Effector memory CD8-positive, alpha-beta T cell (primary cell): ENCODE results near the gene CCDC198.

Experiments used
- ATAC-seq: fragments of 150-1000 bp; cut with Tn5 transposase; replicated peaks from 2 replicates; pipeline ENCODE4 v1.10.0; 2021; ENCODE audit warnings: mild to moderate bottlenecking, moderate library complexity
- DNase-seq, 3 experiments: peaks; one replicate each; pipeline ENCODE4 v3.0.0; 2021
- H3K27ac Mint-ChIP-seq, 2 donors: one replicate each; pipeline ENCODE4 v1.8.0; 2022; ENCODE audit warnings: mild to moderate bottlenecking in 2 of 2, mixed read lengths in 2 of 2, moderate library complexity in 2 of 2
- H3K27me3 Mint-ChIP-seq, 2 donors: one replicate each; pipeline ENCODE4 v1.8.0; 2022; ENCODE audit warnings: mixed read lengths in 2 of 2
- H3K36me3 Mint-ChIP-seq: one replicate; pipeline ENCODE4 v1.8.0; 2022; ENCODE audit warnings: mild to moderate bottlenecking, moderate library complexity, mixed read lengths; ENCODE audit not compliant: insufficient read depth
- H3K4me1 Mint-ChIP-seq, 2 donors: one replicate each; pipeline ENCODE4 v1.8.0; 2022; ENCODE audit warnings: low read depth in 2 of 2, mixed read lengths in 2 of 2
- H3K4me3 Mint-ChIP-seq, 2 donors: one replicate each; pipeline ENCODE4 v1.8.0; 2022; ENCODE audit warnings: mild to moderate bottlenecking in 2 of 2, mixed read lengths in 2 of 2, moderate library complexity in 2 of 2
- H3K9me3 Mint-ChIP-seq, 2 donors: one replicate each; pipeline ENCODE4 v1.8.0; 2022; ENCODE audit warnings: mixed read lengths in 2 of 2
- total RNA-seq, 9 experiments: gene quantifications; one replicate each; lab custom pipeline; 2026; lab: John Stamatoyannopoulos, UW

CCDC198 gene, protein sequence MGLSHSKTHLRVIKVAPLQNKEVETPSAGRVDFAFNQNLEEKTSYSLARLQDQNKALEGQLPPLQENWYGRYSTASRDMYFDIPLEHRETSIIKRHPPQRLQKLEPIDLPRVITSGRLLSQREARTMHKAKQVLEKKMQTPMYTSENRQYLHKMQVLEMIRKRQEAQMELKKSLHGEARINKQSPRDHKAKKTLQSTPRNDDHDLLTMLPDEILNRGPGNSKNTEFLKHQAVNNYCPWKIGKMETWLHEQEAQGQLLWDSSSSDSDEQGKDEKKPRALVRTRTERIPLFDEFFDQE
- total RNA-seq: 0 to 0.11 (median 0) reads per million in 9 experiments

DNA sequence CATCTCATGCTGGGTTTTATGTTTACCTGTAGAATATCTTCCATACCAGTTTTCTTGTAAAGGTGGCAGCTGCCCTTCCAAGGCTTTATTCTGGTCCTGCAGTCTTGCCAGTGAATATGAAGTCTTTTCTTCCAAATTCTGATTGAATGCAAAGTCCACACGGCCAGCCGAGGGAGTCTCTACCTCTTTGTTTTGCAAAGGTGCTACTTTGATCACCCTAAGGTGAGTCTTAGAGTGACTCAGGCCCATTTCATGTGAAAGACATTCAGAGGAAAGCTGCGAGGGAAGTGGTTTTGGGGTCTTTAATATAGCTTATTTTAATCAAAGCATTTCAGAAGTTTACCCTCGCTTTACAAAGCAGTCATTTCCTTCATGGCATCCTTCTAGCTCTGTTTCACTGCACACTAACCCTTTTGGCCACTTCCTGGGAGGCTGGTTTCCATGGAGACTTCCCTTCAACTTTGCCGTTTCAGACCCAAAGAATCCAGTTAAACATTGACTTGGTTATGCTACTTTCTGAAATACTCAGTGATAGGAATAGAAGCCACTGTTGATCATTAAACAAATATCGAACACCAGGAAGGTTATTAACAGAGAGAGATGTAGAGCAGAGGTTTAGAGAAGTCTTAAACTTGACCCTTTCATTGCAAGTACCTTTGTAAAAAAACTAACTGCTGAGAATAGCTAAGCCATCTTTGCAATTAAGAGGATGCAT lies at the start of gene CCDC198:
Gene CCDC198, minus strand, starts transcription at position 391 of the 715 bp plus-strand sequence. Its CDS starts 142 bp downstream, at position 249.
- no peak for ATAC-seq
- DNase-seq: no peak
- Mint-ChIP-seq H3K27me3 (no peaks in the 10 kb centered on the region), H3K4me1 (no peaks in the 10 kb centered on the region), H3K9me3 (peaks cover 0 to 2% of the 10 kb centered on the region in 2 donors), H3K4me3 (no peak within 1 kb of the TSS), H3K36me3 (no peaks in the 10 kb centered on the region), H3K27ac (no peak within 1 kb of the TSS)

- ATAC-seq (no peak), DNase-seq (no peak)
- no peak overlapping the region for H3K4me3 Mint-ChIP-seq
- H3K36me3 Mint-ChIP-seq: no peaks in the 10 kb centered on the region
- peaks cover 2 to 14% of the 10 kb centered on the region in 2 donors for H3K9me3 Mint-ChIP-seq
- H3K4me1 Mint-ChIP-seq: no peaks in the 10 kb centered on the region
- H3K27ac Mint-ChIP-seq: no peak overlapping the region
- no peaks in the 10 kb centered on the region for H3K27me3 Mint-ChIP-seq
These were observed 39.6 kb upstream of the CCDC198 start for GRCh38 chr14:57533214-57533613.

DNA sequence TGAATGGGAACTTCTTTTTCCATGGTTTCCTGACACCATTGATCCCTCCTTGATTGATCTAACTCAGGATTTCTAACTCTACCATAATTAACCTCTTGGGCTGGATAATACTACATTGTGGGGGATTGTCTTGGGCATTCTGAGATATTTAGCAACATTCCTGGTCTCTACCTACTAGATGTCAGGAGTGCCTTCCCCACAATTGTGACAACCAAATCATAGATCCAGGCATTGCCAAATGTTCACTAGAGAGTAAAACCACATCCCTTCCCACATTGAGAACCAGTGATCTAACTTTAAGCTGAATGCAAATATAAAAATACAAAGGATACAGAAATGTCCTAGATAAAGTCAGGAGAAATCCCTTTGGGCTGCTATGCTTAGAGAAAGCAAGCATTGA lies 36.9 kb upstream of the CCDC198 start:
- peaks cover 5 to 8% of the 10 kb centered on the region in 2 donors for H3K9me3 Mint-ChIP-seq
- peaks cover 0 to 7% of the 10 kb centered on the region in 2 donors for H3K27me3 Mint-ChIP-seq
- DNase-seq (no peak), ATAC-seq (no peak)
- H3K4me1 Mint-ChIP-seq: no peaks in the 10 kb centered on the region
- no peak overlapping the region for H3K27ac Mint-ChIP-seq
- no peaks in the 10 kb centered on the region for H3K36me3 Mint-ChIP-seq
- no peak overlapping the region for H3K4me3 Mint-ChIP-seq

- Mint-ChIP-seq H3K4me1 (no peaks in the 10 kb centered on the region), H3K36me3 (no peaks in the 10 kb centered on the region), H3K4me3 (no peak overlapping the region), H3K27ac (no peak overlapping the region), H3K27me3 (peaks cover 0 to 7% of the 10 kb centered on the region in 2 donors), H3K9me3 (peaks cover 14 to 30% of the 10 kb centered on the region in 2 donors)
- no peak for ATAC-seq
- no peak for DNase-seq
These were observed 33.3 kb upstream of the CCDC198 start for GRCh38 chr14:57526942-57527341.

GRCh38 chr14:57519043-57519442 lies 25.4 kb upstream of the CCDC198 start:
- DNase-seq (no peak), ATAC-seq (no peak)
- H3K9me3 Mint-ChIP-seq: peaks cover 17 to 40% of the 10 kb centered on the region in 2 donors
- no peaks in the 10 kb centered on the region for H3K4me1 Mint-ChIP-seq
- H3K27me3 Mint-ChIP-seq: no peaks in the 10 kb centered on the region
- H3K36me3 Mint-ChIP-seq: no peaks in the 10 kb centered on the region
- H3K27ac Mint-ChIP-seq: no peak overlapping the region
- H3K4me3 Mint-ChIP-seq: no peak overlapping the region

DNA sequence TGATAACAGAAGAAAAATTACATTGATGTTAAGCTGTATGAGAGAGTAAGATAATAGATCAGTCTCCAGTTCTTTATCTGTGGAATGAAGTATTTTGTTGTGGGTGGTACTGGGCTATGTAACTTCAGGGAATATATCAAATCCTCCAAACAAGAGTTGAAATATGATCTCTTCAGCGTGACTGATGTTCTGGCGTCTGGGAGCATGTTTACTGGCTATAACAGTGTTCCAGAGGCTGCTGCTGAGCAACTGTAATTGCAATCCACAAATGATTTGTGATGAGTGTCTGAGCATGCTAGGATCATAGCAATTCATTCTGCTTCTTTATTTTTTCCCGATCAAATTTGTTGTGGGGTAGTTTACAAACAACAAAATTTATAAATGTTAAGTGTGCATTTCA lies 18.6 kb upstream of the CCDC198 start:
- Mint-ChIP-seq H3K27me3 (no peaks in the 10 kb centered on the region), H3K36me3 (no peaks in the 10 kb centered on the region), H3K4me3 (no peak overlapping the region), H3K27ac (no peak overlapping the region), H3K4me1 (no peaks in the 10 kb centered on the region), H3K9me3 (peaks cover 6 to 10% of the 10 kb centered on the region in 2 donors)
- DNase-seq (no peak), ATAC-seq (no peak)

DNA sequence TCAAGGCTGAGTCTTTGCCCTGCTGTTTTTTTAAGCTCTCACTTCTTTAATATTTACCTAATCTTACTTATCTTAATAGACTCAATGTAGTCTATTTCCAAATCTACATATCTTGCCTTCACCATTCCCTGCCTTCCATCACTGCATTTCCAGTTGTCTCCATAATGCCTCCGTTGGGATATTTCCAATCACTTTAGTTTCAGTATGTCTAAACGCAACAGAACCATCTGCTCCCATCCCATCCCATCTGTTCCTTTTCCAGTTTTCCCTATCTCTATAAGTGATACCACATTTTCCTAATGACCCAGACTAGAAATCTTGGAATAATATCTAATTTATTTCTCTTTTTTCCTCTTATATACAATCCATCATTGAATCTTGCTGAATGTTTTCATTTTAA lies 15.1 kb upstream of the CCDC198 start:
- no peaks in the 10 kb centered on the region for H3K27me3 Mint-ChIP-seq
- no peak overlapping the region for H3K4me3 Mint-ChIP-seq
- no peaks in the 10 kb centered on the region for H3K36me3 Mint-ChIP-seq
- ATAC-seq: no peak
- H3K27ac Mint-ChIP-seq: no peak overlapping the region
- no peaks in the 10 kb centered on the region for H3K4me1 Mint-ChIP-seq
- H3K9me3 Mint-ChIP-seq: peaks cover 0 to 1% of the 10 kb centered on the region in 2 donors
- DNase-seq: no peak

GRCh38 chr14:57502586-57503254 lies 9.1 kb upstream of the CCDC198 start:
- DNase-seq: no peak
- H3K36me3 Mint-ChIP-seq: no peaks in the 10 kb centered on the region
- H3K27ac Mint-ChIP-seq: no peak overlapping the region
- H3K4me1 Mint-ChIP-seq: no peaks in the 10 kb centered on the region
- H3K9me3 Mint-ChIP-seq: peaks cover 0 to 4% of the 10 kb centered on the region in 2 donors
- no peak overlapping the region for H3K4me3 Mint-ChIP-seq
- peaks cover 8 to 19% of the 10 kb centered on the region in 2 donors for H3K27me3 Mint-ChIP-seq
- no peak for ATAC-seq

DNA sequence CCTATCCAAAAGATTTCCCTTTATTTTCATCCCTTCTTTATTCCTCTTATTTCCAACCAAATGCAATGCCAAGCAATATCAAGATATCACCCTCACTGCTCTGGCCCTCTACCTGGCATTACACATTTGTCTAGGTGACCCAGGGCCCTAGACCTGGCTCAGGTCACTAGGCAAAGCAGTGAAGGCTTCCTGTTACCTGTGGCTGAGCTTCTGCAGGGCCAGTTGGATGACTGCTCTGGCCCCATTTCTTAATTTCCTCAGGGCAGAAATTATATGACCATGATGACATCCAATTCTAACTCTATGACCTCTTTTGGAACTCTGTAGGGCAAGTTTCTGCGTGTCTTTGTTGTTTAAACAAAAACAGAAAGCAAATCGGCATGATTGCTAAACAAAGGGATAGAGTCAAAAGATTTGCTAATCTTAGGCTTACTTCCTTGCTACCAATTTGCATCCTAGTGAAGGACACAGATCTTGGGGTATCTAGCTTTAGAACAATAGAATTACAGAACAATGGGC lies 7.4 kb upstream of the CCDC198 start:
- H3K27ac Mint-ChIP-seq: no peak overlapping the region
- no peaks in the 10 kb centered on the region for H3K4me1 Mint-ChIP-seq
- peaks cover 8 to 19% of the 10 kb centered on the region in 2 donors for H3K27me3 Mint-ChIP-seq
- DNase-seq (no peak), ATAC-seq (no peak)
- H3K9me3 Mint-ChIP-seq: peaks cover 0 to 4% of the 10 kb centered on the region in 2 donors
- no peaks in the 10 kb centered on the region for H3K36me3 Mint-ChIP-seq
- no peak overlapping the region for H3K4me3 Mint-ChIP-seq

- ATAC-seq (no peak), DNase-seq (no peak)
- Mint-ChIP-seq H3K27me3 (peaks cover 8 to 19% of the 10 kb centered on the region in 2 donors), H3K4me3 (no peak overlapping the region), H3K4me1 (no peaks in the 10 kb centered on the region), H3K36me3 (no peaks in the 10 kb centered on the region), H3K27ac (no peak overlapping the region), H3K9me3 (peaks cover 0 to 3% of the 10 kb centered on the region in 2 donors)
These were observed 5.0 kb upstream of the CCDC198 start for GRCh38 chr14:57498659-57499058.

GRCh38 chr14:57498035-57498434 lies 4.4 kb upstream of the CCDC198 start:
- DNase-seq (no peak), ATAC-seq (no peak)
- H3K4me1 Mint-ChIP-seq: no peaks in the 10 kb centered on the region
- H3K9me3 Mint-ChIP-seq: peaks cover 0 to 3% of the 10 kb centered on the region in 2 donors
- peaks cover 8 to 19% of the 10 kb centered on the region in 2 donors for H3K27me3 Mint-ChIP-seq
- H3K36me3 Mint-ChIP-seq: no peaks in the 10 kb centered on the region
- H3K4me3 Mint-ChIP-seq: no peak overlapping the region
- no peak overlapping the region for H3K27ac Mint-ChIP-seq

DNA sequence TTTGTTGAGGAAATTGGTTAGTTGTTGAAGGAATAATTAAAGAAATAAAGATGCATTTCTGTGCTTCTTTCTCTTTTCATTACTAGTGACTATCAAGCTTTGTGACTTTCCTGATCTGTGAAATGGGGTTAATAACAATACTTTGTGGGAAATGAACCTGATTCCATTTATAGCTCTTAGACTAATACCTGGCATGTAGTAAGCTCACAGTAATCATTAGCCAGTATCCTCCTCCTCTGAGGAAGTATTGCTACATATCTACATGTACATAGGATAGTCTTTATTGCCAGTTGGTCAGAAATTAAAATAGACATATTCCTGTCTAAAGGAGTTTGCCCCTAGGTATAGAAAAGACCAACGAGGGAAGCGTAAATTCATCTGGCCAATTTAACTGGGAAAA lies 1.8 kb upstream of the CCDC198 start:
- no peak overlapping the region for H3K27ac Mint-ChIP-seq
- no peaks in the 10 kb centered on the region for H3K4me1 Mint-ChIP-seq
- H3K9me3 Mint-ChIP-seq: peaks cover 0 to 3% of the 10 kb centered on the region in 2 donors
- H3K36me3 Mint-ChIP-seq: no peaks in the 10 kb centered on the region
- H3K27me3 Mint-ChIP-seq: no peaks in the 10 kb centered on the region
- DNase-seq: no peak
- ATAC-seq: no peak
- H3K4me3 Mint-ChIP-seq: no peak overlapping the region

- H3K4me1 Mint-ChIP-seq: no peaks in the 10 kb centered on the region
- H3K4me3 Mint-ChIP-seq: no peak overlapping the region
- no peak overlapping the region for H3K27ac Mint-ChIP-seq
- no peaks in the 10 kb centered on the region for H3K9me3 Mint-ChIP-seq
- H3K27me3 Mint-ChIP-seq: no peaks in the 10 kb centered on the region
- ATAC-seq (no peak), DNase-seq (no peak)
- no peaks in the 10 kb centered on the region for H3K36me3 Mint-ChIP-seq
These were observed 798 bp downstream of the CCDC198 start for GRCh38 chr14:57492859-57493258.
